ENCODE measurements around the gene PHLDB3.

- no peak for TF ChIP-seq CTCF (conservative IDR thresholded peaks at IDR 0.05; ENCODE audit: low read length)
- no peak for TF ChIP-seq EZH2phosphoT487 (IDR thresholded peaks at IDR 0.05; ENCODE audit: borderline replicate concordance, low read depth, low read length)
Observed at GRCh38 chr19:43553656-43554055, 49.1 kb upstream of the PHLDB3 start.

Data from OCI-LY7 (cell line).